SIG-M5 treated with dmso at 0.1 percent for 504 hours (cell line): Measurements from ENCODE around the gene GATA3.

Experiments
- DNase-seq: peaks from one replicate; lab custom pipeline; 2025; ENCODE audit not compliant: unreplicated experiment; lab: John Stamatoyannopoulos, UW

Gene GATA3

GRCh38 chr10:8064436-8064835, 9.9 kb downstream of the GATA3 start:
- no peak for DNase-seq

- no peak for DNase-seq
These were observed 11.2 kb downstream of the GATA3 start for GRCh38 chr10:8065651-8066050.

GRCh38 chr10:8066124-8066523, 11.6 kb downstream of the GATA3 start:
- no peak for DNase-seq

- no peak for DNase-seq
These were observed 12.3 kb downstream of the GATA3 start for GRCh38 chr10:8066797-8067196.

- no peak for DNase-seq
These were observed 14.6 kb downstream of the GATA3 start for GRCh38 chr10:8069108-8069507.

GRCh38 chr10:8069627-8070026, 15.1 kb downstream of the GATA3 start:
- DNase-seq = no peak

GRCh38 chr10:8070440-8070839, 16.0 kb downstream of the GATA3 start:
- DNase-seq = no peak

- DNase-seq = no peak
These were observed 16.5 kb downstream of the GATA3 start for GRCh38 chr10:8071006-8071405.

- DNase-seq = no peak
These were observed 17.2 kb downstream of the GATA3 start for GRCh38 chr10:8071666-8072065.

- DNase-seq = no peak
These were observed 17.7 kb downstream of the GATA3 start for GRCh38 chr10:8072211-8072610.

GRCh38 chr10:8073691-8074416, 19.4 kb downstream of the GATA3 start:
- DNase-seq = no peak

- no peak for DNase-seq
These were observed 20.4 kb downstream of the GATA3 start for GRCh38 chr10:8074881-8075280.

GRCh38 chr10:8075282-8076260, 21.1 kb downstream of the GATA3 start:
- no peak for DNase-seq

- no peak for DNase-seq
These were observed 22.4 kb downstream of the GATA3 start for GRCh38 chr10:8076933-8077332.

GRCh38 chr10:8078027-8078426, 23.5 kb downstream of the GATA3 start:
- DNase-seq = no peak

- no peak for DNase-seq
These were observed 24.6 kb downstream of the GATA3 start for GRCh38 chr10:8079126-8079525.

GRCh38 chr10:8084799-8085198, 30.3 kb downstream of the GATA3 start:
- peak; percentile 36 for DNase-seq

- no peak for DNase-seq
These were observed 30.8 kb downstream of the GATA3 start for GRCh38 chr10:8085251-8085650.

GRCh38 chr10:8086315-8086714, 31.8 kb downstream of the GATA3 start:
- no peak for DNase-seq

GRCh38 chr10:8088504-8088903, 34.0 kb downstream of the GATA3 start:
- no peak for DNase-seq

GRCh38 chr10:8092428-8092827, 37.9 kb downstream of the GATA3 start:
- DNase-seq = no peak

GRCh38 chr10:8095959-8096358, 41.5 kb downstream of the GATA3 start:
- DNase-seq = no peak
